ENCODE results near the gene NELL2. TPM values are rescaled to one million over a fixed set of nuclear protein-coding genes. Genes with fewer than 3 reads are reported as not detected.

The NELL2 gene
- polyA plus RNA-seq, 2 donors, result 0.44 to 0.63 TPM

GRCh38 chr12:44654646-44655639, 221.2 kb downstream of the NELL2 start:
- WGBS, 2 donors, result 37 to 40% methylated on average over 12 of the region's 12 CpGs
- no peaks in the 10 kb centered on the region for H3K4me1 ChIP-seq (ENCODE audit: control insufficient read depth in 2 of 2, insufficient read depth in 2 of 2, low read length in 1 of 2)

GRCh38 chr12:44653861-44654527, 222.1 kb downstream of the NELL2 start:
- Histone ChIP-seq H3K36me3 (ENCODE audit: control insufficient read depth in 2 of 2, insufficient read depth in 2 of 2, low read length in 1 of 2) (no peaks in the 10 kb centered on the region), H3K9me3 (ENCODE audit: control insufficient read depth in 2 of 2, insufficient read depth in 1 of 2, low read depth in 1 of 2, low read length in 1 of 2) (no peaks in the 10 kb centered on the region), H3K27me3 (ENCODE audit: control insufficient read depth in 1 of 2, insufficient read depth in 2 of 2, low read length in 2 of 2) (no peaks in the 10 kb centered on the region), H3K27ac (ENCODE audit: low read depth in 2 of 2, low read length in 1 of 2) (no peak overlapping the region), H3K4me1 (ENCODE audit: control insufficient read depth in 2 of 2, insufficient read depth in 2 of 2, low read length in 1 of 2) (no peaks in the 10 kb centered on the region), H3K4me3 (ENCODE audit: low read depth in 1 of 2, low read length in 2 of 2) (no peak overlapping the region)
- WGBS, 2 donors, result 44% methylated on average over 3 of the region's 3 CpGs

More at GRCh38 chr12:44654646-44655639, 221.2 kb downstream of the NELL2 start:
- no peaks in the 10 kb centered on the region for H3K36me3 ChIP-seq (ENCODE audit: control insufficient read depth in 2 of 2, insufficient read depth in 2 of 2, low read length in 1 of 2)
- H3K4me3 ChIP-seq (ENCODE audit: low read depth in 1 of 2, low read length in 2 of 2), result no peak overlapping the region
- no peaks in the 10 kb centered on the region for H3K9me3 ChIP-seq (ENCODE audit: control insufficient read depth in 2 of 2, insufficient read depth in 1 of 2, low read depth in 1 of 2, low read length in 1 of 2)
- H3K27ac ChIP-seq (ENCODE audit: low read depth in 2 of 2, low read length in 1 of 2), result no peak overlapping the region
- no peaks in the 10 kb centered on the region for H3K27me3 ChIP-seq (ENCODE audit: control insufficient read depth in 1 of 2, insufficient read depth in 2 of 2, low read length in 2 of 2)

DNA sequence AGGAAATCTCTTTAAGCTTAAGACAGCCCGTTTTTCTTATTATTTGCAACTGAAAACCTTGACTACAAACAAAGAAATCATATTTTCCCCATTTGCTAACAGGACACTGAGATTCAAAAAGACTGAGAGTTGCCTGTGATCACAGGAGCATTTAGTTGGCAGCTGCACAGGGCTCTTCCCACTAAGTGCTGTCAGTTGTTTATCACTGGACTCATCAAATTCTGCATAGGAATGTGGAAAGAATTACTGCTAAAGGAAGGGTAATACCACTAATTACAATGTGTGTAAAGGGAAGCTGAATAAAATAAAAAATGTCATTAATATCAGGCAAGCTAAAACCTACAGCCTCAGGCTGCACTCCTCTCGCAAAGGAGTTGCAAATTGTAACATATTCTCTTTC, 226.4 kb downstream of the NELL2 start:
- no peaks in the 10 kb centered on the region for H3K4me1 ChIP-seq (ENCODE audit: control insufficient read depth in 2 of 2, insufficient read depth in 2 of 2, low read length in 1 of 2)
- H3K27me3 ChIP-seq (ENCODE audit: control insufficient read depth in 1 of 2, insufficient read depth in 2 of 2, low read length in 2 of 2), result no peaks in the 10 kb centered on the region
- no peak overlapping the region for H3K27ac ChIP-seq (ENCODE audit: low read depth in 2 of 2, low read length in 1 of 2)
- H3K4me3 ChIP-seq (ENCODE audit: low read depth in 1 of 2, low read length in 2 of 2), result no peak overlapping the region
- 58 to 60% methylated on average over 2 of the region's 2 CpGs for WGBS, 2 donors
- H3K9me3 ChIP-seq (ENCODE audit: control insufficient read depth in 2 of 2, insufficient read depth in 1 of 2, low read depth in 1 of 2, low read length in 1 of 2), result no peaks in the 10 kb centered on the region
- H3K36me3 ChIP-seq (ENCODE audit: control insufficient read depth in 2 of 2, insufficient read depth in 2 of 2, low read length in 1 of 2), result no peaks in the 10 kb centered on the region

GRCh38 chr12:44647917-44648690, 228.0 kb downstream of the NELL2 start:
- H3K4me1 ChIP-seq (ENCODE audit: control insufficient read depth in 2 of 2, insufficient read depth in 2 of 2, low read length in 1 of 2), result no peaks in the 10 kb centered on the region
- H3K27me3 ChIP-seq (ENCODE audit: control insufficient read depth in 1 of 2, insufficient read depth in 2 of 2, low read length in 2 of 2), result no peaks in the 10 kb centered on the region
- H3K4me3 ChIP-seq (ENCODE audit: low read depth in 1 of 2, low read length in 2 of 2), result no peak overlapping the region
- H3K36me3 ChIP-seq (ENCODE audit: control insufficient read depth in 2 of 2, insufficient read depth in 2 of 2, low read length in 1 of 2), result no peaks in the 10 kb centered on the region
- WGBS, 2 donors, result 66 to 69% methylated on average over 5 of the region's 5 CpGs
- H3K9me3 ChIP-seq (ENCODE audit: control insufficient read depth in 2 of 2, insufficient read depth in 1 of 2, low read depth in 1 of 2, low read length in 1 of 2), result no peaks in the 10 kb centered on the region
- H3K27ac ChIP-seq (ENCODE audit: low read depth in 2 of 2, low read length in 1 of 2), result no peak overlapping the region

DNA sequence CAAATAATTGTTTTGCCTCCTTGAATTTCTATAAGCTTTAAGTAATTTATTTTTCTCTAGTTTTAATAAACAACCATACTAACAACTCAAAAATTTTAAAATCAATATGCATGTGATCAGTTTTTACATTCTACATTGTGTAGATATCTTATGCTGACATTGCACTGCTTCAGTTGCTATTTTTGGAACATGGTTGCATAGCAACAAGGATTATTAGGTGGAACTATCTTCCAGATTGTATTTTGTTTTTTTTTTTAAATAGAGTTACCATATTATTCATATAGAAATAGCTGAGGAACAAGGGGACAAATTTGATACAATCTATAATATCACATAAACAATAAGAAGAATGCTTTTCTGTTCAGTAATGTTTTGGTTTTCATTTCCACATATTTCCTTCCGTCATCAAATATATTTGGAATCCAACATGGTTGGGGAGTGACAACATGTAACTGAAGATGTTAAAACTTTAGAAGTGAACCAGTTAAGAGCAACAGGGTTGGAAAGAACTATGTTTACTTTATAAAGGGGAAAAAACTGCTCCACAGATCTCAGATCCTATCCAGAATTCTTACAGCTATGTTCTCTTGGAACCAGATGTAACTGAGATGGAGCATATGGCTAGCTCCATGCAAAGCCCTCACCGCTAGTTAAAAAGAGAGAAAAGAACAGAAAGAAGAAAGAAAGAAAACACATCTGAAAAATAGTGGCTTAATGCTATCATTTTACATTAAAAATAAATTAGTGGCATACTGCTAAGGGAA, 235.5 kb downstream of the NELL2 start:
- Histone ChIP-seq H3K9me3 (ENCODE audit: control insufficient read depth in 2 of 2, insufficient read depth in 1 of 2, low read depth in 1 of 2, low read length in 1 of 2) (no peaks in the 10 kb centered on the region), H3K36me3 (ENCODE audit: control insufficient read depth in 2 of 2, insufficient read depth in 2 of 2, low read length in 1 of 2) (no peaks in the 10 kb centered on the region), H3K4me1 (ENCODE audit: control insufficient read depth in 2 of 2, insufficient read depth in 2 of 2, low read length in 1 of 2) (no peaks in the 10 kb centered on the region), H3K27me3 (ENCODE audit: control insufficient read depth in 1 of 2, insufficient read depth in 2 of 2, low read length in 2 of 2) (no peaks in the 10 kb centered on the region), H3K27ac (ENCODE audit: low read depth in 2 of 2, low read length in 1 of 2) (no peak overlapping the region), H3K4me3 (ENCODE audit: low read depth in 1 of 2, low read length in 2 of 2) (no peak overlapping the region)
- WGBS, 2 donors, result 67 to 72% methylated on average over 2 of the region's 2 CpGs

- Histone ChIP-seq H3K4me3 (ENCODE audit: low read depth in 1 of 2, low read length in 2 of 2) (no peak overlapping the region), H3K27ac (ENCODE audit: low read depth in 2 of 2, low read length in 1 of 2) (no peak overlapping the region), H3K36me3 (ENCODE audit: control insufficient read depth in 2 of 2, insufficient read depth in 2 of 2, low read length in 1 of 2) (no peaks in the 10 kb centered on the region), H3K9me3 (ENCODE audit: control insufficient read depth in 2 of 2, insufficient read depth in 1 of 2, low read depth in 1 of 2, low read length in 1 of 2) (no peaks in the 10 kb centered on the region), H3K4me1 (ENCODE audit: control insufficient read depth in 2 of 2, insufficient read depth in 2 of 2, low read length in 1 of 2) (no peaks in the 10 kb centered on the region), H3K27me3 (ENCODE audit: control insufficient read depth in 1 of 2, insufficient read depth in 2 of 2, low read length in 2 of 2) (no peaks in the 10 kb centered on the region)
- 78 to 82% methylated on average over 4 of the region's 4 CpGs for WGBS, 2 donors
Measured at GRCh38 chr12:44637875-44638274, 238.2 kb downstream of the NELL2 start.

DNA sequence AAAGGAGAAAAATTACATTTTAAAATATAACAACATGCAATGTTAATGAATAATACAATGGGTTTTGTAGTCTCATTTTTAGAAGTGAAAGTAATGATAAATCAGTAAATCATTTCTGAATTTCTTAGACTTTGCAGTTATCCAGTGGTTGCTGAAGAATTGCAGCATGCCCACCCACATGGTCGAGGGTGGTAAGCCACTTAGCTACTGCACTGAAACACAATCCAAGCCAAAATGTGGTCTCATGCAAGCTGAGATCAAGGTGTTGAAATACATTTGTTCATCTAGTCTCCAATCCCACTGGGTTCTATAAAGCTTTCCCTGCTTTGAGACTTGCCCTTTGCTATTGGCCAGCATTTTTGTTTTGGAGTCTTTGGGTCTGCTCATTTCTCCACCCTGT, 247.9 kb downstream of the NELL2 start:
- Histone ChIP-seq H3K9me3 (ENCODE audit: control insufficient read depth in 2 of 2, insufficient read depth in 1 of 2, low read depth in 1 of 2, low read length in 1 of 2) (no peaks in the 10 kb centered on the region), H3K27me3 (ENCODE audit: control insufficient read depth in 1 of 2, insufficient read depth in 2 of 2, low read length in 2 of 2) (no peaks in the 10 kb centered on the region), H3K4me1 (ENCODE audit: control insufficient read depth in 2 of 2, insufficient read depth in 2 of 2, low read length in 1 of 2) (no peaks in the 10 kb centered on the region), H3K36me3 (ENCODE audit: control insufficient read depth in 2 of 2, insufficient read depth in 2 of 2, low read length in 1 of 2) (no peaks in the 10 kb centered on the region), H3K27ac (ENCODE audit: low read depth in 2 of 2, low read length in 1 of 2) (no peak overlapping the region), H3K4me3 (ENCODE audit: low read depth in 1 of 2, low read length in 2 of 2) (no peak overlapping the region)
- WGBS, 2 donors, result 69 to 78% methylated on average over 1 of the region's 1 CpG

DNA sequence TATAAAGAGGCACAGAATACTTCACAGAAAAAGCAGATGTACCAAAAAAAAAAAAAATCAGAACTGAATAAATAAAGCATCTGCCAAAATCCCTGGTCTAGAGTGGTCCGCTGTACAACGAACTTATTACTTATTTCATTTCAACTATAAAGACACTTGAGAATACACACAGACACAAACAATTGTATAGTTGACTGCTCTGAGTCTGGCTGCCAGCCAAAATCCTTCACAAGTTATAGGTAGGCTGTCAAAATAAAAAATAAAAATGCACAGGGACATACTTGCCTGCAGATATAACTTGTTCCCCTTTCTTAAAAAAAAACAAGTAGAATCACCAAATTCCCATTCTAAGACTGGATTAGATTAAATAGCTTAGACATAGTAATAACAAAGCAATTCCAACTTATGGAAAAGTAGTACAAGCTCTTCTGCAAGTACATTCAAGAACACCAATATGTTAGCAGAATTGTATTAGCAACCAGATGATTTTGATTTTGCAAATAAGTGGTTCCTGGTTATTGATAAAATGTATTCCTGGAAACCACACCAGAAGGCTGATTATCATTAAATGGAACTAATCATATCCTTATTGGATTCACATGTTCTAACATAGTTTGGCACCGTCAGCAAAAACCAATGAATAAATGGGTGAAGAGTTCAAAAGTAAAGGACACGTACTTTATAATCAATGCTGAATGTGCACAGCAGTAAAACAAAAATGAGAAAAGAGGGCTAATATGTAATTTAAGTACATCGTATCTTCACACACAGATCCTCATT, 248.5 kb downstream of the NELL2 start:
- no peaks in the 10 kb centered on the region for H3K4me1 ChIP-seq (ENCODE audit: control insufficient read depth in 2 of 2, insufficient read depth in 2 of 2, low read length in 1 of 2)
- no peaks in the 10 kb centered on the region for H3K9me3 ChIP-seq (ENCODE audit: control insufficient read depth in 2 of 2, insufficient read depth in 1 of 2, low read depth in 1 of 2, low read length in 1 of 2)
- H3K27me3 ChIP-seq (ENCODE audit: control insufficient read depth in 1 of 2, insufficient read depth in 2 of 2, low read length in 2 of 2), result no peaks in the 10 kb centered on the region
- H3K27ac ChIP-seq (ENCODE audit: low read depth in 2 of 2, low read length in 1 of 2), result no peak overlapping the region
- 71 to 76% methylated on average over 5 of the region's 5 CpGs for WGBS, 2 donors
- no peaks in the 10 kb centered on the region for H3K36me3 ChIP-seq (ENCODE audit: control insufficient read depth in 2 of 2, insufficient read depth in 2 of 2, low read length in 1 of 2)
- H3K4me3 ChIP-seq (ENCODE audit: low read depth in 1 of 2, low read length in 2 of 2), result no peak overlapping the region
